T-helper 1 cell treated with Interleukin-12 subunit alpha and Interleukin-12 subunit beta and Interleukin-4 antibody, amounts not matched to agents 30 μg/mL and 1 μg/mL, for 36 hours (primary cell): ENCODE data around the gene FXYD5.

Experiments
- H3K27ac Mint-ChIP-seq: one replicate; pipeline ENCODE4 v1.8.0; 2021; ENCODE audit warnings: mild to moderate bottlenecking, mixed read lengths
- H3K27me3 Mint-ChIP-seq: one replicate; pipeline ENCODE4 v1.8.0; 2021; ENCODE audit warnings: low read depth, mixed read lengths
- H3K36me3 Mint-ChIP-seq: one replicate; pipeline ENCODE4 v1.8.0; 2021; ENCODE audit warnings: low read depth, mixed read lengths
- H3K4me1 Mint-ChIP-seq: one replicate; pipeline ENCODE4 v1.8.0; 2021; ENCODE audit warnings: low read depth, mixed read lengths
- H3K4me3 Mint-ChIP-seq: one replicate; pipeline ENCODE4 v1.8.0; 2021; ENCODE audit warnings: mild to moderate bottlenecking, moderate library complexity, mixed read lengths
- H3K9me3 Mint-ChIP-seq: one replicate; pipeline ENCODE4 v1.8.0; 2021; ENCODE audit warnings: mixed read lengths

The FXYD5 gene

GRCh38 chr19:35116072-35116801, 38.3 kb upstream of the FXYD5 start:
- Mint-ChIP-seq H3K9me3 (no peaks in the 10 kb centered on the region), H3K27me3 (peaks cover 10% of the 10 kb centered on the region), H3K4me1 (peaks cover 5% of the 10 kb centered on the region), H3K27ac (no peak overlapping the region), H3K4me3 (no peak overlapping the region), H3K36me3 (no peaks in the 10 kb centered on the region)

DNA sequence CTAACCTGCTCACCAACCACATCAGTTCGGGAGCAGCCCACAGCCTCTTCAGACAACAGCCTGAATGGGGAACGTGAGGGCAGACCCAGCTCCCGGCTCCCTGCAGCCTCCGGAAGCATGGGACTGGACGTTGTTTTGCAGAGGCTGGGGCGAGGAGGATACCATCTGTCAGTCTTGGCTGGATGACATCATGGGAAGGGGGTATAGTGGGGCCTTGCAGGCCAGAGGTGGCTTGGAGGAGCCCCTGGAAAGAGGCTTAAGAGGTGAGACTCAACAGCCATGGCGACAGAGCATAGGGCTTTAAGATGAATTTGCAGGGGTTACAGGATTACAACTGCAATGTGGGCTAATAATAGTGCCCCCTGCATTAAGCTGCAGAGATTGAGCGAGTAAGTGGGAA, 37.4 kb upstream of the FXYD5 start:
- H3K36me3 Mint-ChIP-seq: no peaks in the 10 kb centered on the region
- H3K4me3 Mint-ChIP-seq: no peak overlapping the region
- H3K4me1 Mint-ChIP-seq: peaks cover 3% of the 10 kb centered on the region
- H3K27ac Mint-ChIP-seq: no peak overlapping the region
- peaks cover 6% of the 10 kb centered on the region for H3K27me3 Mint-ChIP-seq
- H3K9me3 Mint-ChIP-seq: no peaks in the 10 kb centered on the region

DNA sequence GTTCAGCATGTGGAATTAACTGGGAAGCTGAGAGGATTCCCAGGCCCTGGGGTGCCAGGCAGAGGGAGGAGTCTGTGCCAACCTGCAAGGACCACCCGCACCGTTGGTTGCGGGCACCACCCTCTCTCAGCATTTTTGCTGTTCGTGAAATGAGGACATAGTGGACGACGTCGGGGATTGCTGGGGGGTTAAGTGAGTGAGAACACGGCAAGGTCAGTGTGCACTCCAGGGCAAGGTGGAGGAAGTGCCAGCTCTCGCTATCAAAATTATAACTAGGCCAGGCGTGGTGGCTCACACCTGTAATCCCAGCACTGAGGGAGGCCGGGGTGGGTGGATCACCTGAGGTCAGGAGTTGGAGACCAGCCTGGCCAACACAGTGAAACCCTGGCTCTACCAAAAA, 36.7 kb upstream of the FXYD5 start:
- peaks cover 3% of the 10 kb centered on the region for H3K4me1 Mint-ChIP-seq

GRCh38 chr19:35118268-35119020, 36.1 kb upstream of the FXYD5 start:
- H3K27ac Mint-ChIP-seq: no peak overlapping the region
- H3K36me3 Mint-ChIP-seq: no peaks in the 10 kb centered on the region
- H3K9me3 Mint-ChIP-seq: no peaks in the 10 kb centered on the region
- peaks cover 6% of the 10 kb centered on the region for H3K27me3 Mint-ChIP-seq
- H3K4me1 Mint-ChIP-seq: peaks cover 3% of the 10 kb centered on the region
- no peak overlapping the region for H3K4me3 Mint-ChIP-seq

More for the DNA sequence above, 36.7 kb upstream of the FXYD5 start:
- Mint-ChIP-seq H3K36me3 (no peaks in the 10 kb centered on the region), H3K27ac (no peak overlapping the region), H3K27me3 (peaks cover 6% of the 10 kb centered on the region), H3K4me3 (no peak overlapping the region), H3K9me3 (no peaks in the 10 kb centered on the region)

DNA sequence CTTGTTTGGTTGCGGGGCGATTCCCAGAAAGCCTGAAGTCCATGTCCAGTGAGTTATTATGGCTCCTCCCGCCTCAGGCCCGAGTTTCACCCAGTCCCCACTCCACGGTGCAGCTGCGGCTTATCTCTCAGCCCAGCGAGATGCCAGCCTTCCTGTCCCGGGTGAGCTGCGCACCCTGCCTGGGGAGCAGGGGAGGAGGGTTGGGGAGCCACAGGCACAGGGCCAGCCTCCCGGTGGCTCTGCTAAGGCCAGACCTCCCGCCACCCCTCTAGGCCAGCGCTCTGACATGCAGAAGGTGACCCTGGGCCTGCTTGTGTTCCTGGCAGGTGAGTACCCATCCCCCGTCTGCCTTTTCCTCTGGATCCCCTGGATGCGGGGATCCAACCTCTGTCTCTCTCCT, 35.4 kb upstream of the FXYD5 start:
- peaks cover 6% of the 10 kb centered on the region for H3K4me1 Mint-ChIP-seq
- no peaks in the 10 kb centered on the region for H3K36me3 Mint-ChIP-seq

GRCh38 chr19:35119578-35120155, 34.9 kb upstream of the FXYD5 start:
- H3K27me3 Mint-ChIP-seq: peaks cover 6% of the 10 kb centered on the region
- no peak overlapping the region for H3K27ac Mint-ChIP-seq
- no peak overlapping the region for H3K4me3 Mint-ChIP-seq
- no peaks in the 10 kb centered on the region for H3K36me3 Mint-ChIP-seq
- H3K4me1 Mint-ChIP-seq: peaks cover 11% of the 10 kb centered on the region
- H3K9me3 Mint-ChIP-seq: no peaks in the 10 kb centered on the region

More for the DNA sequence above, 35.4 kb upstream of the FXYD5 start:
- no peak overlapping the region for H3K4me3 Mint-ChIP-seq
- H3K27ac Mint-ChIP-seq: no peak overlapping the region
- no peaks in the 10 kb centered on the region for H3K9me3 Mint-ChIP-seq
- peaks cover 6% of the 10 kb centered on the region for H3K27me3 Mint-ChIP-seq

- Mint-ChIP-seq H3K4me1 (peaks cover 12% of the 10 kb centered on the region), H3K27ac (no peak overlapping the region), H3K9me3 (no peaks in the 10 kb centered on the region), H3K27me3 (peaks cover 6% of the 10 kb centered on the region), H3K4me3 (no peak overlapping the region), H3K36me3 (no peaks in the 10 kb centered on the region)
Measured at GRCh38 chr19:35120492-35120891, 34.0 kb upstream of the FXYD5 start.

DNA sequence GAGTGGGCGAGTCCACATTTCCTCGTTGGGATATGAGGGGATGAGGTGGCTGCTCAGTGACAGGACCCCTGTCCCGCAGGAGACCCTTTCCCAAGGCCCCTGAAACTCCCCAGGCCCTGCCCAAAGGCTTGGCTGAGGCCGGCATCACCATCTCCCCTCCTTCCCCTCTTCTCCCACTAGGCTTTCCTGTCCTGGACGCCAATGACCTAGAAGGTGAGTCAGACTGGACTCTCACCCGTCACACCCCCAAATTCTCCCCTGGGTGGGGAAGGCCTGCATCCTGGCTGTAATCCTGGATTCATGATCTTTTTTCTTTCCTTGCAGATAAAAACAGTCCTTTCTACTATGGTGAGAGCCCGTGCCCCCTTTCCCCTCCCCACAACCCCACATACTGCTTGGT, 33.6 kb upstream of the FXYD5 start:
- Mint-ChIP-seq H3K4me3 (no peak overlapping the region), H3K27ac (no peak overlapping the region), H3K36me3 (no peaks in the 10 kb centered on the region), H3K27me3 (peaks cover 6% of the 10 kb centered on the region), H3K9me3 (no peaks in the 10 kb centered on the region), H3K4me1 (peaks cover 12% of the 10 kb centered on the region)

- Mint-ChIP-seq H3K9me3 (no peaks in the 10 kb centered on the region), H3K27me3 (no peaks in the 10 kb centered on the region), H3K4me1 (peaks cover 12% of the 10 kb centered on the region), H3K27ac (no peak overlapping the region), H3K4me3 (no peak overlapping the region), H3K36me3 (no peaks in the 10 kb centered on the region)
Measured at GRCh38 chr19:35122687-35123551, 31.6 kb upstream of the FXYD5 start.

GRCh38 chr19:35123573-35123972, 31.0 kb upstream of the FXYD5 start:
- H3K4me1 Mint-ChIP-seq: peaks cover 12% of the 10 kb centered on the region
- peak overlapping the region; percentile 69 for H3K4me3 Mint-ChIP-seq
- H3K27ac Mint-ChIP-seq: no peak overlapping the region
- H3K9me3 Mint-ChIP-seq: no peaks in the 10 kb centered on the region
- H3K36me3 Mint-ChIP-seq: no peaks in the 10 kb centered on the region
- H3K27me3 Mint-ChIP-seq: no peaks in the 10 kb centered on the region

DNA sequence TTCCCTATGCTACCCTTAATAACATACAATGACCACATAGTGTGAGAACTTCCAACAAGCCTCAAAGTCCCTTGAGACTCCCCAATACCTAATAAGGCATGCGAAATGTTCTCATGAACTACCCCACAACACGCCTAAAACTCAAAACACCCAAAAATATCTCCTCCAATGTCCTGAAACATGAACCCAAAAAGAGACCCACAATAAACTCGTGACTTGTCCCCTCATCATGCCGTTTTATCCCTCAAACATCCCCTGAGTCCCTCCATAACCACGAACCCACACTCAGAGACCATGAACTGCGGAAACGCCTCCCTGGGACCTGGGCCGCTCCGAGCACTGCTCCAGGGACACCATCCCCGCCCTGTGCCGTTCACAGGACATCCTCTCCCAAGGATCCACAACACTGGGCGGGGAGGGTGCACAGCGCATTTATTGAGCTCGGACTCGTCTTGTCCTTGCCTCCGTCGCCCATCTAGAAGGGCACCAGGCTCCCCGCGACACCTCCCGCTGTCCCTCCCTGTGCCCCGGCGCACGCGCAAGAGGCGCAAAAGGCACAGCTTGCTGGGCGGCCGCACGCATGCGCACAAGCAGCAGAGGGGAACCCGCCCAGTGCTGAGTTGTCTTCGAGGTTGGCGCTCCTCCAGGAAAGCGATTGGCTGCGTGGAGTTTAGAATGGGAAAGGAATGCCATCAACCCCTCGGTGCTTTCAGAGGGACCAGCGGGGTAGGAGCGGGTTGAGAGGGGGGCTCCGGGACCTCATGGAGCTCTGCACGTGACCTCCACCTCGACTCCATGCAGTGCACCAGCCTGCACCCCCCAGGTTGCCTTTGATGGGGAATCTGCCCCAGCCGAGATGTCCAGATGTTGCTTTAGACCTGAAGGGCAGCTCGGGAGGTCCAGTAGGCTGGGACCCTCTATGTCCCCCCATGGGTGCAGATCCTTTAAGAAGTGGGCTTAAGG, 30.2 kb upstream of the FXYD5 start:
- H3K4me3 Mint-ChIP-seq: peak overlapping the region; percentile 69

GRCh38 chr19:35125270-35125717, 29.2 kb upstream of the FXYD5 start:
- no peaks in the 10 kb centered on the region for H3K9me3 Mint-ChIP-seq
- no peak overlapping the region for H3K4me3 Mint-ChIP-seq
- H3K4me1 Mint-ChIP-seq: peaks cover 12% of the 10 kb centered on the region
- H3K27me3 Mint-ChIP-seq: no peaks in the 10 kb centered on the region
- no peaks in the 10 kb centered on the region for H3K36me3 Mint-ChIP-seq
- H3K27ac Mint-ChIP-seq: no peak overlapping the region

More for the DNA sequence above, 30.2 kb upstream of the FXYD5 start:
- Mint-ChIP-seq H3K9me3 (no peaks in the 10 kb centered on the region), H3K27me3 (no peaks in the 10 kb centered on the region), H3K27ac (peak overlapping the region; percentile 13), H3K4me1 (peaks cover 12% of the 10 kb centered on the region), H3K36me3 (no peaks in the 10 kb centered on the region)
